LNCaP clone FGC (cell line): Measurements from ENCODE around the gene AREL1.

Source experiments
- DNase-seq: peaks from one replicate; pipeline ENCODE4 v3.0.0-alpha.2; 2011; ENCODE audit warnings: low read depth
- H3K4me3 ChIP-seq: 2 replicates; pipeline ENCODE4 v1.5.1; 2011; ENCODE audit warnings: mild to moderate bottlenecking, low read depth, low read length, control low read depth
- CTCF ChIP-seq: IDR thresholded peaks from 2 replicates; pipeline ENCODE4 v1.5.1; 2012; ENCODE audit warnings: mild to moderate bottlenecking; ENCODE audit not compliant: control insufficient read depth, insufficient read depth; ENCODE audit errors: extremely low read depth

Gene AREL1

GRCh38 chr14:74661726-74662450 is 51.0 kb downstream of the AREL1 start:
- no peak for DNase-seq
- H3K4me3 ChIP-seq: no peak overlapping the region
- TF ChIP-seq CTCF: no peak

GRCh38 chr14:74660863-74661262 is 52.0 kb downstream of the AREL1 start:
- no peak overlapping the region for H3K4me3 ChIP-seq

DNA sequence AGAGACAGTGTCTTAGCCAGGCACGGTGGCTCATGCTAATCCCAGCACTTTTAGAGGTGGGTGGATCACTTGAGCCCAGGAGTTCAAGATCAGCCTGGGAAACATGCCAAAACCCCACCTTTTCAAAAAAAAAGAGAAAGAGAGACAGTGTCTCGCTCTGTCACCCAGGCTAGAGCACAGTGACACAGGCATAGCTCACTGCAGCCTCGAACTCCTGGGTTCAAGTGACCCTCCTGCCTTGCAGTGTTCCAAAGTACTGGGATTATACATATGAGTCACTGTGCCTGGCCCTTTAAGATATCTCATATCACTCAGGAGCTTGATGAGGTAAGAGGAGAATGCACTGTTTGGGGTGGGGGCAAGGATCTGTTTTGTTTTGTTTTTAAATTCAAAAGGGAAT is 52.7 kb downstream of the AREL1 start:
- no peak overlapping the region for H3K4me3 ChIP-seq
- no peak for TF ChIP-seq CTCF
- no peak for DNase-seq

More at GRCh38 chr14:74660863-74661262, 52.0 kb downstream of the AREL1 start:
- DNase-seq: no peak
- TF ChIP-seq CTCF: no peak

DNA sequence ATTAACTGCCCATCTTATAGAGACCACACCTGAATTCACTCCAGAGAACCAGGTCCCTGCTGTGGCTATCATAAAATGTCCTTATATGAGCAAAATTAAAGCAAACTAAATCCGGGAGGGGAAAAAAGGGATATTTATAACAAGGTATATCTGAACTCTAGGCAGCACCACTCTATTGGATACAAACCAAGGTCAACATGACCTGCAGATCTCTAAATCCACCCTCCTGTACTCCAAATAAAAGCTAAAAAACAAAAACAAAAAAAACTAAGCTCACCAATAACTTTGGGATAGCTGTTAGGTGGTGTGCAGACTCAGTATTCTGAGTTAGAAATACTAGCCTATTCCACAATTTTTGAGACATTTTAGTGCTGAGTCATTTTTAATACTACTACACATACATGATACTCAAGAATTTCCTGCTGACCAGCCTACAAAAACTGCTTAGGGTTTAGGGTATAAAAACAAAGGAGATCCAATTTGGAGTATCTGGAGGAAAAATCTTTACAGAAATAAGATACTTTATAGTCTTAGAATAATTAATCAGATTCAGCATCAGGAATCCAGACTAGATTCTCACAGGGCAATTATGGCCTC is 54.2 kb downstream of the AREL1 start:
- H3K4me3 ChIP-seq: no peak overlapping the region
- DNase-seq: no peak
- TF ChIP-seq CTCF: no peak

DNA sequence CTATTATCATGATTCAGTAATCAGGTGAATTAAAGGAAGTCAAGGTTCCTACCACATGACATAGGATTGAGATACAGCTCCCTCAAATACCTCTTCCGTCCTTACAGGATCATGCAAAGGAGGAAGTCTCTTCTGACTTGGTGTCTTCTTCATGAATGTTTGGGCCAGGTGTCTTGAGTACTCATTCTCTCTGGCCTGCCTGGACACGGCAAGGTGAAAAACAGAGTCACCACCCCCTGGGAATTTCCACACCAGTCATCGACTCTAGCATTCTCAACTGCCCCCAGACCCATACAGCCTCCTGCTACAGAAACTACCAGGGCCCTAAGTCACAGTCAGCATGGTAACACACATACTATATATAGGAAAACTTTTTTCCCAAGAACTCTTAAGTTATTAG is 55.9 kb downstream of the AREL1 start:
- no peak for DNase-seq
- no peak overlapping the region for H3K4me3 ChIP-seq
- no peak for TF ChIP-seq CTCF

GRCh38 chr14:74655599-74656395 is 57.1 kb downstream of the AREL1 start:
- H3K4me3 ChIP-seq: no peak overlapping the region
- DNase-seq: no peak
- TF ChIP-seq CTCF: no peak
